Stimulated activated CD8-positive, alpha-beta memory T cell treated with anti-CD3 and anti-CD28 coated beads, Interleukin-4, amount 100 ng/mL, for 4 hours (primary cell): ENCODE measurements around the gene SNCG.
"Not testable (repeated sequence)": the region's sequence is repeated elsewhere in the genome, so short reads cannot be mapped to it uniquely, and the experiment has no call there.

Experiments used
- DNase-seq, 2 donors: peaks; one replicate each; pipeline ENCODE4 v3.0.0-alpha.2; 2020; ENCODE audit warnings: low read depth in 2 of 2, low spot score in 1 of 2

SNCG gene

DNA sequence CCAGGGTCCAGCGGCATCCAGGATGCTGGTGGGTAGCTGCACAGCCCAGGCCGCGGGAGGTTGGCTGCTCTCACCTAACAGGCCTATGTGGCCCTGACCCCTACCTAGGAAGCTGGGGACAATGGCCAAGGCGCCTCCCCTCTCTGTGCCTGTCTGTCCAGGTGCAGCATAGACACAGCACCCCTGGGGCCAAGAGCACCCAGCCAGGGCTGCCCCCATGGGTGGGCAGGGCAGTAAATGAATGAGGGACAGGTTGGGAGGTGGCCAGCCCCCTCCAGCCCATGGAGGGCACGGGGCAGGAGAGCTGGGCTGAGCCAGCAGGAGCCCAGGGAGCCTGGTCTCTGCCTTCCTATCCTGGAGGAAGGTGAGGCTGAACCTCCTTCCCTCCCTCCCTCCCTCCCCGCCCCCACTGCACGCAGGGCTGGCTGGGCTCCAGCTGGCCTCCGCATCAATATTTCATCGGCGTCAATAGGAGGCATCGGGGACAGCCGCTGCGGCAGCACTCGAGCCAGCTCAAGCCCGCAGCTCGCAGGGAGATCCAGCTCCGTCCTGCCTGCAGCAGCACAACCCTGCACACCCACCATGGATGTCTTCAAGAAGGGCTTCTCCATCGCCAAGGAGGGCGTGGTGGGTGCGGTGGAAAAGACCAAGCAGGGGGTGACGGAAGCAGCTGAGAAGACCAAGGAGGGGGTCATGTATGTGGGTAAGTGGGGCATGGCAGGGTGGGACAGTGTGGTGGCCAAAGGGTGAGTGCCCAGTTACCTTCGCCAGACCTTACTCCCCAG lies at the start of gene SNCG:
Gene SNCG (plus strand): TSS at position 484 of the 785 bp plus-strand sequence. CDS start 99 bp downstream, at position 583.
- DNase-seq: no peak

DNA sequence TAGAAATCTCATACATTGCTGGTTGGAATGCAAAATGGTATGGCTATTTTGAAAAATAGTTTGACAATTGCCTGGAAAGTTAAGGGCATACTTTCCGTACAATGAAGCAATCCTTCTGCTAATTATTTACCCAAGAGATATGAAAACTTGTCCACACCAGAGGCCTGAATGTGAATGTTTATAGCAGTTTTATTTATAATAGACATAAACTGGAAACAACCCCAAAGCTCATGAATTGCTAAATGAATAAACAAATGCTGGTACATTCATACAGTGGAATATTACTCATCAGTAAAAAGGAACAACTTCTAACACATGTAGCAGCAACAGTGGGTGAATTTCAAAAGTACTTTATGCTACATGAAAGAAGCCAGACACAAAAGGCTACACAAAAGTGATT lies 43.7 kb upstream of the SNCG start:
- DNase-seq: no peak

DNA sequence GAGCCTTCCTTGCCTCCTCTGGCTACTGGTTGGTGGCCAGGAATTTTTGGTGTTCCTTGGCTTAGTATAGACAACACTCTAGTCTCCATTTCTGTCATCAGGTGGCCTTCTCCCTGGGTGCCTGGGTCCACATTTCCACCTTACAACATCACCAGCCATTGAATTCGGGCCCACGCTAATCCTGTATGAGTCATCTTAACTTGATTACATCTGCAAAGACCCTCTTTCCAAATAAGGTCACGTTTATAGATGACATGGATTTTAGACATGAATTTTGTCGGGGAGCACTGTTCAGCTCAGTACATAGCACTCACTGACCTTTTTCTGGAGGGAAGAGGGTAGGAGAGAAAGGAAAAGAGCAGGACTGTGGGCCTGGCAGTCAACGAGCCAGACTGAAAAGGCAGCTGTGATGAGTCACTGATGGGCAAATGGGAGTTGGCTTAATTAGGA lies 40.4 kb upstream of the SNCG start:
- DNase-seq: no peak

DNA sequence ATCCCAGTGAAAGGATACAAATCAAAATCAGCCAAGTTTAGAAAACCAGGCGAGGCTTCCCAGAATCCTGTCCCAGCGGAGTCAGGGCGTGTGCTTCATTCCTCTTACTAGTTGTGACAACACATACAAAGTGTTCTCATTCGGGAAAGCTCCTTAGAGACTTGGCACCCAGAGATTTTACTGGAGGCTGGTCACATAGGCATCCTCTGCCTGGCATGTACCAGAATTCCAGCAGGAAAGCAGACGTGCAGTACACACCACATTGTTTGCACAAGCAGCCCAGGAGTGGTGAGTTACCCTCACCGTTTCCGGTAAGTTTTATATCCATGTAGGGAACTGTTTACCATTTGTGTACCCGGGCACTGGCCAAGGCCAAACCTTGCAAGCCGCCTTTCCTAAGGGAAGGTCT lies 35.8 kb upstream of the SNCG start:
- DNase-seq: no peak

DNA sequence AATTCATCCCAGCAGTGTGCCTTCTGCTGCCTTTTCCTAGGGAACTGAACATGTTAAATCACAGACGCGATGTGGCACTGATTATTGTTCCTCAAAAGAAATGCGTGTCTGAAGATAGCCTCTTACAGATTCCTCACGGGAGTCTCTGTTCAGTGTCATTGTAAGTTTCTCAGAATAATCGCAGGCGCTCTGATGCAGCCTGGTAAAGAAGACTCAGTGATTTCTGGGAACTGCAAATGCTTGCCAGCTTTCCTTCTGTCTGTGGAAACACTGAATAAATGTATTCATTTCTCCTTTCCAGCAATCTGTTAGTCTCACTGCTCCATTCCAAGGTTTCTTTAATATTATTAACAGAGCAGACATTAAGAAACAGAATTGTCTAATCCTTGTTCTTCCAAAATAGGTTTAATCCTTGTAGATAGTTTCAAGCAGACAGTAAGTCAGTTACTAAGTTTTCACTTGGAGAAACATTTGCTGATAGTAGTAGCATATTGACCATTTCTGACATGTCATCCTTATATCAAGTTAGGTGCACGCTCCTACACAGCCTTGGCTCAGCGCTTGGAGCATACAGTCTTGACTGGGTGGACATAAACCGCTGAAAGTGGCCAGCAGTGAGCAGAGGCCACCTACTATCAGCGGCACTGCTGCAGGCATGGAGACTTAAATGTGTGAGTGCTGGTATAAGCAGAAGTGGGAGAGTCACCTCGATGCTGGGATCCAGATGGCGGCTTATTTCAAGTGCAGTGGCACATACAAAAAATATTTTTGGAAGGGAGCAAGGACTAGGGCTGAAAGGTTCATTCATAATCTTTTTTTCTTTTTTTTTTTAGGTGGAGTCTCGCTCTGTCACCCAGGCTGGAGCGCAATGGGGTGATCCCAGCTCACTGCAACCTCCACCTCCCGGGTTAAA lies 28.7 kb upstream of the SNCG start:
- no peak for DNase-seq

DNA sequence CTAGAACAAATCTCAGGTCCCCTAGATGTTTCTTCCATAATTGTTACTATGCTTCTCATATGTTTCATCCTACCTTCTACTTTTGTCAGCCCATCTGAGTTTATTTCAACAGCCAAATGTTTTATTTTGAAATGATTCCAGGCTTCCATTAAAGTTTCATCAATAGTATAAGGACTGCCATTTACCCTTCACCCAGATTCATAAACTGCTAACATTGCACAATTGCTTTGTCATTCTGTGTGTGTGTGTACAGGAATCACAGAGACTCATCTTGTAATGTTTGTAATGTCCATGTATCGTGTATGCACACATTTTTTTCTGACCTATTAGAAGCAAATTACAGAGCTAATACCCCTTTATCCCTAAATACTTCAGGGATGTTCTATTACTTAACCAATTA lies 26.5 kb upstream of the SNCG start:
- no peak for DNase-seq

DNA sequence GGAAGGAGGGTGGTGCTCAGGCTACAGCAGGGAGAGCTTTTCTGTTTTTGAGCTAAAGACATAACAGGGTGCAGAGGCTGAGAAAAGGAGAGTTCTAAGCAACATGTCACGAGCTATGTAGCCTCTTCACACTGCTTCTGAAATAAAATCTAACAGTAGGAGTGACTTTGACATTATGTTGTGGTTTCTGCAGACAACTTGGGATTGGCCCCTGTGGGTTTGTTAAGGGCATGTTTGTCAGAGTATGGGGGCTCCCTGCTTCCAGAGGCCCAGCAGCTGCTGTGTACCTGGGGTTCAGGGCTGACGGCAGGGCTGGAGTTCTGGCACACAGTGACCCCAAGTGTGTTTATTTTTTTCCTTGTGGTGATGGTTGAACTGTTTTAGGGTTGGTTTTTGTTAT lies 25.7 kb upstream of the SNCG start:
- DNase-seq: no peak

DNA sequence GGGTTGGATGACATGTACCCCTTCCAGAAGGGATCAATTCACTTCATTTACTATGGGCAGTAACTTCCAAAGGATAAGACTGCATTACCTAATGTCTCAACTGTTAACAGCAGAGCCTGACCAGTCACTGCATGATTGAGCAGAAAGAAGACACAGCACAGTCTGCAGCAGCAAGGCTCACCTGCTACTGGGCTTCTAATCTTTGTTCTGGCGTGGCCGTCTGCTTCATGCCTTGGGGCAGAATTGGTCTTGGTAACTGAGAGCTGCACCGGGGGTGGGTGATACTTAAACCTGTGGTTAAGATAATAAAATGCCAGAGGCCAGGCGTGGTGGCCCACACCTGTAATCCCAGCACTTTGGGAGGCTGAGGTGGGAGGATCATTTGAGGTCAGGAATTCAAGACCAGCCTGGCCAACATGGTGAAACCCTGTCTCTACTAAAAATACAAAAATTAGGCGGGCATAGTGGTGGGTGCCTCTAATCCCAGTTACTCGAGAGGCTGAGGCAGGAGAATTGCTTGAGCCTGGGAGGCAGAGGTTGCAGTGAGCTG lies 24.2 kb upstream of the SNCG start:
- not testable (repeated sequence) for DNase-seq

DNA sequence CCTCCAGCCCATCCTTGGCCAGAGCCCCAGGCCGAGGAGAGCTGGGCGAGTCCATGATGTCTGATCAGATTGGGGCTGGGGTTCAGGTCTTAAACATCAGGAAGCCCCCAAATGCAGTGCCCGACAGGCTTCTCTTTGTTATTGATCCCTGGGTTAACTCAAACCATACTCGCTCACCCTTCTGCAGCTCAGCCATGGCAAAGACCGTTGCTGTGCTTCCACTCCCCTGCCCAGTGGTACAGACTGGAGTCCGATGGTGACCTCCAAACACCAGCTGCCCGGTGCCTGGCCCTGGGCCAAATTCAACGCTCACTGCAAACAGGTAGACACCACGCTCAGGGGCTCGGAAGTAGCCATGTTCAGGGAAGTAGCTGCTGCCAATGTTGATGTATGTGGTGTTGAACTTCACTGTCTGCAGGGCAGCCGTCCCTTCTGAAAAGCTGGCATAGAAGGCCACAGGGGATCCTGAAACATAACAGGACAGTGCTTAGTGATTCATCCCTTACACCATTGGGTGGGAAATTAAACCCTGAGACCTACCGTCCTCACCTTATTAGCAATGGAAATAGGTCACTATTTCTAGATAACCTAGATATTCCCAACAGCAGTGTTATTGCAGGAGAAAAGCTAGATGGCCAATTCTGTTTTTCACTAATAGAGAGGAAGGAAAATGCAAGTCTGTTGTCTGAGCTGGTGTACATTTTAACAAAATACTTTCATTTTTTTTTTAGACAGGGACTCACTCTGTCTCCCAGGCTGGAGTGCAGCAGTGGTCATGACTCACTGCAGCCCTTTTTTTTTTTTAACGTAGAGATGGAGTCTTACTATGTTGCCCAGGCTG lies 21.5 kb upstream of the SNCG start:
- no peak for DNase-seq

DNA sequence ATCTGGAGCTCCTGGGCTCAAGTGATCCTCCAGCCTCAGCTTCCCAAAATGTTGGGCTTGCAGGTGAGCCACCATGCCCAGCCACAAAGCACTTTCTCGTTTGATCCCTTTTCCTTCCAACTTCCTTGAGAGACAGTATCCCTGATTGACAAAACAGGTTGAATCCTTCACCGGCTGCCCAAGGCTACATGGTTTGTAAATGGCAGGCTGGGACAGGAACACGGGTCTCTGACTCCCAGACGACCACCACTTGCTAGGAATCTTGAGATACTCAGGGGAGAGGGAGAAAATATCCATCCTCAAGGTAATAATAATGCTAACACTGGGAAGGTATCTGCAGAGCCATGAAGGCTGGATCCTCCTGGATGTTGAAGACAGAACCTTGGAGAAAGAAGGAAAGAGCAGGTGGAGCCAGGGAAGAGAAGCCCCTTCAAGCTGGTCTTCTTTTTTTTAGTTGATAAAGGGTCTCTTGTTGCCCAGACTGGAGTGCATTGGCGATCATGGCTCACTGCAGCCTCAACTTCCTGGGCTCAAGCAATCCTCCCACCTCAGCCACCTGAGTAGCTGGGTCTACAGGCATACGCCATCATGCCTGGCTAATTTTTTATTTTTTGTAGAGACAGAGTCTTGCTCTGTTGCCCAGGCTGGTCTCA lies 20.8 kb upstream of the SNCG start:
- no peak for DNase-seq

DNA sequence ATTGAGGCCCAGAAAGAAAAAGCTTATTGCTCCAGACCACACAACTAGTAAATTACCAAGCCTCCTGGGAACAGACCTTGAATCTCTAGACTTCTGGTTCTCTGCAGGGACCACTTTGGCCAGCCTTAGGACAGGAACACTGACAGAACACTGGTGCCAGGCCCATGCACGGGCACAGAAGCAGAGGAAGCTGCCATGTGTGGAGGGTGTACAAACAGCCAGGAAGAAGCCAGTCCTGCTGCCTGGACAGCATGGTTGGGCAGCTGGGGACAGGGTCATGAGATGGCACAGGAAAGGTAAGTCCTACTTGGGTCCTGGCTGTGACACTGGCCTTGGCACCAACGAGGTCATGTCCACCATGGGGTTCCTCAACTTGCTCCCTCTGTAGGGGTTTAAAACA lies 20.1 kb upstream of the SNCG start:
- no peak for DNase-seq

DNA sequence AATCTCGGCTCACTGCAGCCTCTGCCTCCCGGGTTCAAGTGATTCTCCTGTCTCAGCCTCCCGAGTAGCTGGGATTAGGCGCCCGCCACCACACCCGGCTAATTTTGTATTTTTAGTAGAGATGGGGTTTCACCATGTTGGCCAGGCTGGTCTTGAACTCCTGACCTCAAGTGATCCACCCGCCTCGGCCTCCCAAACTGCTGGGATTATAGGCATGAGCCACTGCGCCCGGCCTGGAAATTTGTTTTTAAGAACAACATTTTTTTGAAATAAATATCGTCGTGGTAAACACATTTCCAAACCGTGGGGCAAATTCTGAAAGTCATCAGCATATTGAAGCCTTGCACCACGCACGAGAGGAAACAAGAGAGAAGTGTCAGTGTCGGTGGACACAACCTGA lies 18.3 kb upstream of the SNCG start:
- not testable (repeated sequence) for DNase-seq

DNA sequence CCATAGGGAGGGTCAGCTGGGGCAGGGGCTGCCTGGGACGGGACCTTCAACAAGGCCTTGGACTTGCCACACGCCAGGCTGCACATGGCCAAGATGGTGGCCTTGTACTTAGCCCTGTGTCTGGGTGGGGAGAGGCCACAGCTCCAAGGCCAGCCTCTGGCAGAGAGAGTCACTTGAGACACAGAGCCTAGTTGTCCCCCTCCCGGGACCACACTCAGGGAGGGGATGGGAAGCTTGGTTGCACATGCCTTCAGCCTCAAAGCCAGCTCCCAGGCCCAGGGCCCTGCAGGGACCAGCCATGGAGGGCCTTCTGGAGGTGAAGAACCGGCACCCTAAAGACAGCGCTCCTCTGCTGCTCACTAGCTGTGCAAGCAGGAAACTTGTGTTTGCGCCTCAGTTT lies 17.7 kb upstream of the SNCG start:
- no peak for DNase-seq

DNA sequence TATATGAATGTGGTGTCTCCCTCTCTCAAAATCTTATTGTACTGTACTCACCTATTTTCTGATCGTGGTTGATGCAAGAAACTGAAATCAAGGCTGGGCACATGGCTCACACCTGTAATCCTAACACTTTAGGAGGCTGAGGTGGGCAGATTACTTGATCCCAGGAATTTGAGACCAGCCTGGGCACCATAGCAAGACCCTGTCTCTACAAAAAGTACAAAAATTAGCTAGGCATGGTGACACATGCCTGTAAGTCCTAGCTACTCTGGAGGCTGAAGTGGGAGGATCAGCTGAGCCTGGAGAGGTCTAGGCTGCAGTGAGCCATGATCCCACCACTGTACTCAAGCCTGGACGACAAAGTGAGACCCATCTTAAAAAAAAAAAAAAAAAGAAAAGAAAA lies 17.0 kb upstream of the SNCG start:
- DNase-seq: no peak

DNA sequence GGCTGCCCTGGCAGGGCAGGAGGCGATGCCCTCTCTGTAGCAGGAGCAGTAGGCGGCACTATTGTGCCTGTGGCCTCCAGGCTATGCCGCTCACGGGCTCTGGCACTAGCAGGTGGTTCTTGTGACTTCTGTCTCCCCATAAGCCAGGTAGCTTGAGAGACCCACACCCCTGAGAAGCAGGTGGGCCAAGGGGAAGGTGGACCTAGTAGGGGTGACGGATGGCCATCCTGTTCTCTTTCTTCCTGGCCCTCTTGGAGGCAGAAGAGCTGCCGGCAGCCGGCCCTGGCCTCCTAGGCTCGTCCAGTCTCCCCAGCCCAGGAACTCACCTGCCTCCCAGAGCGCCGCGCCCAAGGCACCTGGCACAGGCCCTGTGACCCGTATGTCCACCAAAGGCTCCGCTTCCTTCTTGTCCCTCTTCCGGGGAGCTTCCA lies 16.4 kb upstream of the SNCG start:
- no peak for DNase-seq

DNA sequence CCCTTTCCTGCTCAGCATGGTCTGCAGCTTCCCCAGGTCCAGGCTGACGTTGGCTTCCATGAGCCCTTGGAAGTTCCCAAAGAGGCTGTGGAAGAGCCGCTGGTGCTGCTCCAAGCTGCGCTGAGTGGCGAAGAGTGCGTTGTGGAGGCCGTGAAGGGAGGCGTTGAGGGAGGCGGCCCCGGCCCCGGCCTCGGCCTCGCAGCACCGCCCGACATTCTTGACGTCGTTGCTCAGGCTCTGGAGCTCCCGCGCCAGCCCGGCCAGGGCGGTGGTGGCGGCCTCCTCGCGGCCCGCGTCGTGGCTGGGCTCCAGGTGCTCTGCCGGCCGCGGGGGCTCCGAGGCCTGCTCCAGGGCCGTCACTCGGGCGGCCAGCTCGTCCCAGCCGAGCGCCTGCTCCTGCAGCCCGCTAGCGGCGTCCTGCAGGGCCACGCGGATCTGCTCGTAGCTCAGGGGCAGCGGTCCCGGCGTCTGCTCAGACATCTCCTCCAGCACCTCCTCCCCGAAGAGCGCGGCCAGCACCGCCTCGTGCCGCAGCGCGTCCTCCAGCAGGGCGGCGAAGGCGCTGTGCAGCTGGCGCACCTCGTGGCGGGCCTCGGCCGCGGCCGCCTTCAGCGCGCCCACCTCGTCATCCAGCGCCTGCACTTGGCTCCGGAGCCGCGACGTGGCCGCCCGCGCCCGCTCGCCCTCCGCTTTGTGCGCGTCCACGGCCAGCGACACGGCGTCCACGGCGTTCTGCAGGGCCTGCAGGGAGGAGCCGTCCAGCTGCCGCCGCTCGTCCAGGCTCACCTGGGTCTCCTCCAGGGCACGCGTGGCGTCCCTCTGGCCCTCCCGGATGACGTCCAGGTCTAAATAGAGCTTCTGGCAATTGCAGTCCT lies 15.7 kb upstream of the SNCG start:
- no peak for DNase-seq

DNA sequence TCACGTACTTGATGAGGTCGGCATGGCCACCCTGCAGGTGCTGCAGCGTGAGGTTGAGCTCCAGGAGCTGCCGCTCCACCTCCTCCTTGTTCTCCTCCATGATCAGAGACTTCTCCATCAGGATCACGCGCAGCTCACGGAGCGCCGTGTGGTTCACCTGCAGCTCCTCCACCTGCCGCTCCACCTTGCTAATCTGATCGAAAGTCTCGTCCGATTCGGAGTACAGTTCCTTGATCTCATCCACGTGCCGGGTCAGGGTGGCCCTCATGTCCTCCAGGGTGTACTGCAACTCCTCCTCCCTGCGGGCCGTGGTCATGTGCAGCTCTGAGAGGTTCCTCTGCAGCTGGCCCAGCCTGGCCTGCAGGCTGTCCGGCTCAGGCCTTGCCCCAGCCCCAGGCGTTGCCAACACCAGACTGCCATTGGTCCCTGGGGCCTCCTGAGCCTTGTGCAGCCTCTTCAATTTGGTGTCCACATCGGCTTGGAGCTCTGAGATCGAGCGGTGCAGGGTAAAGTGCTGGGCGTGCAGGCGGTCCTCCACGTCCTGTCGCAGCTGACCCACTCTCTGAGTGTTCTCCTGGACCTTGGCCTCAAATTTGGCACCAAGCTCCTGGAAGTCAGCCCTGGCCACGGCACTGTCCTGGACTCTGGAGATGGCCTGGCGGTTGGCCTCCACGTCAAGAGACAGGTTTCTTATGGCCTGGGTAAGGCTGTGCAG lies 14.9 kb upstream of the SNCG start:
- DNase-seq: no peak

DNA sequence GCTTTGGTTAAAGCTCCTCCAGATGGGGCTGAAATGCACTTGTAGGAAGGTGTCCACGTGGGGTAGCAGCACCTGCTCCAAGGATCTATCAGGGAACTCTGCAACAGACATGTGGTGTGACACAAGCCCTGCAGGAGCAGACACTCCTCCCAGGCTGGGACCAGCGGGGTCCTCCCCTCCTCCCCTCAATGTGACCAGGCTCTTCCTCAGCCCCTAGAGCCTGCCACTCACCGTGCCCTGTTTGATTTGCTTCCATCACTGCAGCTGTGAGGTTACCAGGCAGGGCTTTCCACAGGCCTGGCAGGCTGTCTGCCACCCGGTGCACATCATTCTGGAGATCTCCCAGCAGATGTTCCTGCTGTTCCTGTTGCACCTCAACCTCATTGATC lies 14.4 kb upstream of the SNCG start:
- DNase-seq: no peak

DNA sequence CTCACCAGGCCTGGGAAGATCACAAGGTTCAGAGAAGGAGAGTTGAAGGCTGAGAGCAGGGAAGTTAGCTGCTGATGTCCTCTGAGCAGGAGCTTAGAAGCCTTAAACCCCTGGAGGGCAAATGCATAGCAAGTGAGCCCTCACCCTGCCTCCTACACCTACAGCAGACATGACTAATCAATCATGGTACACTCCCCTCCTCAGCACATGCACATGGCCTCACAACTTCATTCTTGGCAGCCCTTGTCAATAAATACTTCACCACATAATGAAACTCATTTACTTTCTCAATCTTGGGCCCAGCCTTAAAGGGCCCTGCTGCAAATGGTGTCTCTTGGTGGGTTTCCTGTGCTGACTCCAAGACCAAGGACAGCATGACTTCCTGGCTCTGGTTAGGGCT lies 13.9 kb upstream of the SNCG start:
- DNase-seq: no peak
